ENCODE measurements around the gene HNRNPA1. TPM values are rescaled to one million over a fixed set of nuclear protein-coding genes. Genes with fewer than 3 reads are reported as not detected.

The HNRNPA1 gene
- total and polyA plus RNA-seq, 2 of the 4 experiments (the other 2 are of a cell fraction): 747 to 1,409 TPM

DNA sequence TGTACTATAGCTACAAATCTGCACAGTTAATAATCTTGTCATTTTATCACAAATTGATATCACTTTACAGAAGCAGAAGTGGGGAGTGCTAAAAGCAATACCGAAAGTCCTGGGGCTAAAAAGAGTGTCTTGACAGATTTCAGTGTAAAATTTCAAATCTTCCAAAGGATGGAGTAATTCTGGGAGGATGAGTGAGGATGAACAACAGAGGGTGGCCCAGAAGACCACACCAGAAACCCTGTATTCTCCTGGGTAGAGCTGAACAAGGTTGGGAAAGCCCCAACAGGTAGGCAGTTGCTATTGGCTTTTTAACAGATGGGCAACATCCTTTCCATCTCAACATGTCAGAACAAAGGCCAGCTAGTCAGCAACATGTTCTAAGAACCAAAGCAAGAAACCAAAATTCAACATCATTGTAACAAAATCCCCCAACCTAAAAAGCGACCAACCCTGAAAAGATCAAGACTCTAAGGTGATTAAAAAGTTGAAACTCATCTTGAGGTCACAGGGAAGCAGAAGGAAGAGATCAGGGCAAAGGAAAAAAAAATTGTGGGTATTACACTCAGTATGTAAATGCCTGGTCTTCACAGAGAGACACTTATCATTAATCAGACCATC lies 39.4 kb upstream of the HNRNPA1 start:
- no peaks in the 10 kb centered on the region for H3K9me3 ChIP-seq (ENCODE audit: control insufficient read depth, insufficient read depth, low read length)
- no peak overlapping the region for H3K4me2 ChIP-seq (ENCODE audit: low read depth, low read length)
- H3K23ac ChIP-seq (ENCODE audit: low read depth, low read length): no peak overlapping the region
- intact Hi-C loops (cut with micrococcal nuclease): no loop called here
- H3K4ac ChIP-seq (ENCODE audit: low read depth, low read length): no peak overlapping the region
- H3K56ac ChIP-seq (ENCODE audit: extremely low read depth, insufficient read depth, low read length): no peak overlapping the region
- peaks cover 22 to 35% of the 10 kb centered on the region in 2 experiments for H3K79me1 ChIP-seq (ENCODE audit: low read depth in 1 of 2, low read length in 2 of 2)
- ChIA-PET CTCF (interaction anchor here (1.7 kb wide), 1 partner anchor 11 kb away, joined by 5 read pairs; no protein-coding TSS in a partner anchor), POLR2A (ENCODE audit: unreplicated experiment) (no interaction called here)
- ATAC-seq (ENCODE audit: low read depth) (no peak), DNase-seq (no peak)
- H4K8ac ChIP-seq (ENCODE audit: low read depth in 2 of 2, low read length in 2 of 2): no peak overlapping the region
- H2BK120ac ChIP-seq (ENCODE audit: low read depth, low read length): no peak overlapping the region
- no peak overlapping the region for H2BK15ac ChIP-seq (ENCODE audit: low read depth, low read length)
- no peak overlapping the region for H4K5ac ChIP-seq (ENCODE audit: low read depth, low read length)
- H3K36me3 ChIP-seq (ENCODE audit: control insufficient read depth, insufficient read depth, low read length): peaks cover 23% of the 10 kb centered on the region
- no peak for TF ChIP-seq RCOR1 (IDR thresholded peaks at IDR 0.05; ENCODE audit: insufficient replicate concordance, low read length)
- TF ChIP-seq ELK1 (IDR thresholded peaks at IDR 0.05; ENCODE audit: borderline replicate concordance, low read depth, low read length): no peak
- dilution Hi-C loops (cut with HindIII; ENCODE audit: low sequenced_read_pairs, unreplicated experiment): no loop called here
- H3K27ac ChIP-seq (ENCODE audit: insufficient read depth, low read length): no peak overlapping the region
- no TSS peak for BruUV-seq (replicated peaks)
- H3K4me3 ChIP-seq (ENCODE audit: insufficient read depth, low read depth, low read length): no peak overlapping the region
- no peak overlapping the region for H2BK20ac ChIP-seq (ENCODE audit: low read depth, low read length)
- H3K14ac ChIP-seq (replicated peaks; ENCODE audit: low read depth, low read length): no peak overlapping the region
- in situ Hi-C loops (cut with MboI; ENCODE audit: low sequenced_read_pairs): no loop called here
- H3K4me1 ChIP-seq (ENCODE audit: control insufficient read depth, insufficient read depth, low read length): no peaks in the 10 kb centered on the region
- H3K18ac ChIP-seq (ENCODE audit: low read depth, low read length): no peak overlapping the region
- no peaks in the 10 kb centered on the region for H4K20me1 ChIP-seq (ENCODE audit: insufficient read depth, low read length)
- no peak overlapping the region for H2AK5ac ChIP-seq (ENCODE audit: low read depth, low read length)
- H2AFZ ChIP-seq (replicated peaks; ENCODE audit: low read length, poor library complexity): no peak overlapping the region
- H2AK9ac ChIP-seq (replicated peaks; ENCODE audit: low read depth, low read length, poor library complexity): no peak overlapping the region
- H3K27me3 ChIP-seq (ENCODE audit: control insufficient read depth, insufficient read depth, low read length): no peaks in the 10 kb centered on the region
- no peak overlapping the region for H2BK5ac ChIP-seq (ENCODE audit: low read depth, low read length, poor library complexity, severe bottlenecking)
- no peak overlapping the region for H4K91ac ChIP-seq (ENCODE audit: insufficient read depth, low read depth, low read length)
- no CpG with 5 or more reads among the region's 2 CpGs for WGBS, 2 experiments (ENCODE audit: extremely low coverage in 2 of 2, insufficient read length in 1 of 2)
- no peak overlapping the region for H3K9ac ChIP-seq (ENCODE audit: low read depth, low read length)
- H3K9me1 ChIP-seq (ENCODE audit: insufficient read depth, low read length): no peaks in the 10 kb centered on the region

All from IMR-90 (cell line).